ENCODE data around the gene DCLK1.

Gene DCLK1

GRCh38 chr13:35765366-35765765 is 365.8 kb downstream of the DCLK1 start:
- Histone ChIP-seq H3K4me1 (ENCODE audit: control insufficient read depth in 5 of 5, insufficient read depth in 5 of 5, low read length in 5 of 5) (peaks cover 0 to 5% (median 0%) of the 10 kb centered on the region in 5 donors), H3K9me3 (ENCODE audit: control insufficient read depth in 5 of 5, low read length in 5 of 5) (no peaks in the 10 kb centered on the region), H3K27ac (ENCODE audit: low read depth, low read length) (no peak overlapping the region), H3K9ac (ENCODE audit: low read length in 5 of 5) (no peak overlapping the region), H3K27me3 (ENCODE audit: control insufficient read depth in 5 of 5, insufficient read depth in 4 of 5, low read length in 5 of 5) (peaks cover 0 to 4% (median 0%) of the 10 kb centered on the region in 5 donors), H3K36me3 (ENCODE audit: control insufficient read depth in 5 of 5, insufficient read depth in 5 of 5, low read length in 5 of 5) (no peaks in the 10 kb centered on the region), H3K4me3 (ENCODE audit: low read depth in 1 of 5, low read length in 5 of 5) (no peak overlapping the region)

GRCh38 chr13:35764326-35765015 is 366.7 kb downstream of the DCLK1 start:
- no peaks in the 10 kb centered on the region for H3K36me3 ChIP-seq (ENCODE audit: control insufficient read depth in 5 of 5, insufficient read depth in 5 of 5, low read length in 5 of 5)
- peaks cover 0 to 5% (median 0%) of the 10 kb centered on the region in 5 donors for H3K4me1 ChIP-seq (ENCODE audit: control insufficient read depth in 5 of 5, insufficient read depth in 5 of 5, low read length in 5 of 5)
- no peak overlapping the region for H3K9ac ChIP-seq (ENCODE audit: low read length in 5 of 5)
- H3K4me3 ChIP-seq (ENCODE audit: low read depth in 1 of 5, low read length in 5 of 5): no peak overlapping the region
- H3K9me3 ChIP-seq (ENCODE audit: control insufficient read depth in 5 of 5, low read length in 5 of 5): peaks cover 0 to 2% (median 0%) of the 10 kb centered on the region in 5 donors
- H3K27me3 ChIP-seq (ENCODE audit: control insufficient read depth in 5 of 5, insufficient read depth in 4 of 5, low read length in 5 of 5): peaks cover 0 to 4% (median 0%) of the 10 kb centered on the region in 5 donors
- no peak overlapping the region for H3K27ac ChIP-seq (ENCODE audit: low read depth, low read length)

- Histone ChIP-seq H3K27me3 (ENCODE audit: control insufficient read depth in 5 of 5, insufficient read depth in 4 of 5, low read length in 5 of 5) (peaks cover 0 to 4% (median 0%) of the 10 kb centered on the region in 5 donors), H3K4me3 (ENCODE audit: low read depth in 1 of 5, low read length in 5 of 5) (no peak overlapping the region), H3K36me3 (ENCODE audit: control insufficient read depth in 5 of 5, insufficient read depth in 5 of 5, low read length in 5 of 5) (no peaks in the 10 kb centered on the region), H3K27ac (ENCODE audit: low read depth, low read length) (no peak overlapping the region), H3K9ac (ENCODE audit: low read length in 5 of 5) (no peak overlapping the region), H3K4me1 (ENCODE audit: control insufficient read depth in 5 of 5, insufficient read depth in 5 of 5, low read length in 5 of 5) (peaks cover 0 to 5% (median 0%) of the 10 kb centered on the region in 5 donors), H3K9me3 (ENCODE audit: control insufficient read depth in 5 of 5, low read length in 5 of 5) (peaks cover 0 to 3% (median 0%) of the 10 kb centered on the region in 5 donors)
Measured at GRCh38 chr13:35763782-35764123, 367.4 kb downstream of the DCLK1 start.

GRCh38 chr13:35763060-35763781 is 368.0 kb downstream of the DCLK1 start:
- Histone ChIP-seq H3K27ac (ENCODE audit: low read depth, low read length) (no peak overlapping the region), H3K36me3 (ENCODE audit: control insufficient read depth in 5 of 5, insufficient read depth in 5 of 5, low read length in 5 of 5) (no peaks in the 10 kb centered on the region), H3K27me3 (ENCODE audit: control insufficient read depth in 5 of 5, insufficient read depth in 4 of 5, low read length in 5 of 5) (peaks cover 0 to 4% (median 0%) of the 10 kb centered on the region in 5 donors), H3K9ac (ENCODE audit: low read length in 5 of 5) (no peak overlapping the region), H3K4me1 (ENCODE audit: control insufficient read depth in 5 of 5, insufficient read depth in 5 of 5, low read length in 5 of 5) (peaks cover 0 to 5% (median 0%) of the 10 kb centered on the region in 5 donors), H3K4me3 (ENCODE audit: low read depth in 1 of 5, low read length in 5 of 5) (no peak overlapping the region), H3K9me3 (ENCODE audit: control insufficient read depth in 5 of 5, low read length in 5 of 5) (peaks cover 0 to 3% (median 0%) of the 10 kb centered on the region in 5 donors)

- peaks cover 0 to 4% (median 0%) of the 10 kb centered on the region in 5 donors for H3K27me3 ChIP-seq (ENCODE audit: control insufficient read depth in 5 of 5, insufficient read depth in 4 of 5, low read length in 5 of 5)
- peaks cover 0 to 5% (median 0%) of the 10 kb centered on the region in 5 donors for H3K4me1 ChIP-seq (ENCODE audit: control insufficient read depth in 5 of 5, insufficient read depth in 5 of 5, low read length in 5 of 5)
- H3K36me3 ChIP-seq (ENCODE audit: control insufficient read depth in 5 of 5, insufficient read depth in 5 of 5, low read length in 5 of 5): no peaks in the 10 kb centered on the region
- H3K9me3 ChIP-seq (ENCODE audit: control insufficient read depth in 5 of 5, low read length in 5 of 5): peaks cover 0 to 3% (median 0%) of the 10 kb centered on the region in 5 donors
- no peak overlapping the region for H3K9ac ChIP-seq (ENCODE audit: low read length in 5 of 5)
- H3K27ac ChIP-seq (ENCODE audit: low read depth, low read length): no peak overlapping the region
- no peak overlapping the region for H3K4me3 ChIP-seq (ENCODE audit: low read depth in 1 of 5, low read length in 5 of 5)
Measured at GRCh38 chr13:35761440-35762252, 369.5 kb downstream of the DCLK1 start.

GRCh38 chr13:35760735-35761281 is 370.4 kb downstream of the DCLK1 start:
- no peak overlapping the region for H3K4me3 ChIP-seq (ENCODE audit: low read depth in 1 of 5, low read length in 5 of 5)
- H3K9ac ChIP-seq (ENCODE audit: low read length in 5 of 5): no peak overlapping the region
- H3K36me3 ChIP-seq (ENCODE audit: control insufficient read depth in 5 of 5, insufficient read depth in 5 of 5, low read length in 5 of 5): no peaks in the 10 kb centered on the region
- H3K27ac ChIP-seq (ENCODE audit: low read depth, low read length): no peak overlapping the region
- peaks cover 0 to 3% (median 0%) of the 10 kb centered on the region in 5 donors for H3K9me3 ChIP-seq (ENCODE audit: control insufficient read depth in 5 of 5, low read length in 5 of 5)
- H3K4me1 ChIP-seq (ENCODE audit: control insufficient read depth in 5 of 5, insufficient read depth in 5 of 5, low read length in 5 of 5): peaks cover 0 to 5% (median 0%) of the 10 kb centered on the region in 5 donors
- peaks cover 0 to 4% (median 0%) of the 10 kb centered on the region in 5 donors for H3K27me3 ChIP-seq (ENCODE audit: control insufficient read depth in 5 of 5, insufficient read depth in 4 of 5, low read length in 5 of 5)

GRCh38 chr13:35747594-35747993 is 383.6 kb downstream of the DCLK1 start:
- peaks cover 0 to 9% (median 0%) of the 10 kb centered on the region in 5 donors for H3K9me3 ChIP-seq (ENCODE audit: control insufficient read depth in 5 of 5, low read length in 5 of 5)
- no peaks in the 10 kb centered on the region for H3K4me1 ChIP-seq (ENCODE audit: control insufficient read depth in 5 of 5, insufficient read depth in 5 of 5, low read length in 5 of 5)
- no peak overlapping the region for H3K4me3 ChIP-seq (ENCODE audit: low read depth in 1 of 5, low read length in 5 of 5)
- no peaks in the 10 kb centered on the region for H3K36me3 ChIP-seq (ENCODE audit: control insufficient read depth in 5 of 5, insufficient read depth in 5 of 5, low read length in 5 of 5)
- H3K27me3 ChIP-seq (ENCODE audit: control insufficient read depth in 5 of 5, insufficient read depth in 4 of 5, low read length in 5 of 5): no peaks in the 10 kb centered on the region
- H3K27ac ChIP-seq (ENCODE audit: low read depth, low read length): no peak overlapping the region
- H3K9ac ChIP-seq (ENCODE audit: low read length in 5 of 5): no peak overlapping the region

- Histone ChIP-seq H3K9ac (ENCODE audit: low read length in 5 of 5) (no peak overlapping the region), H3K36me3 (ENCODE audit: control insufficient read depth in 5 of 5, insufficient read depth in 5 of 5, low read length in 5 of 5) (no peaks in the 10 kb centered on the region), H3K4me1 (ENCODE audit: control insufficient read depth in 5 of 5, insufficient read depth in 5 of 5, low read length in 5 of 5) (no peaks in the 10 kb centered on the region), H3K9me3 (ENCODE audit: control insufficient read depth in 5 of 5, low read length in 5 of 5) (peaks cover 0 to 4% (median 0%) of the 10 kb centered on the region in 5 donors), H3K4me3 (ENCODE audit: low read depth in 1 of 5, low read length in 5 of 5) (no peak overlapping the region), H3K27ac (ENCODE audit: low read depth, low read length) (no peak overlapping the region), H3K27me3 (ENCODE audit: control insufficient read depth in 5 of 5, insufficient read depth in 4 of 5, low read length in 5 of 5) (no peaks in the 10 kb centered on the region)
Measured at GRCh38 chr13:35744566-35745178, 386.5 kb downstream of the DCLK1 start.

- Histone ChIP-seq H3K4me1 (ENCODE audit: control insufficient read depth in 5 of 5, insufficient read depth in 5 of 5, low read length in 5 of 5) (no peaks in the 10 kb centered on the region), H3K27me3 (ENCODE audit: control insufficient read depth in 5 of 5, insufficient read depth in 4 of 5, low read length in 5 of 5) (no peaks in the 10 kb centered on the region), H3K9ac (ENCODE audit: low read length in 5 of 5) (no peak overlapping the region), H3K27ac (ENCODE audit: low read depth, low read length) (no peak overlapping the region), H3K4me3 (ENCODE audit: low read depth in 1 of 5, low read length in 5 of 5) (no peak overlapping the region), H3K9me3 (ENCODE audit: control insufficient read depth in 5 of 5, low read length in 5 of 5) (peaks cover 0 to 2% (median 0%) of the 10 kb centered on the region in 5 donors), H3K36me3 (ENCODE audit: control insufficient read depth in 5 of 5, insufficient read depth in 5 of 5, low read length in 5 of 5) (no peaks in the 10 kb centered on the region)
Measured at GRCh38 chr13:35744144-35744543, 387.0 kb downstream of the DCLK1 start.
